C4-2B (cell line): Measurements from ENCODE around the gene F2RL1.
"Not testable (repeated sequence)": the region's sequence is repeated elsewhere in the genome, so short reads cannot be mapped to it uniquely, and the experiment has no call there.

Experiments used
- H3K27ac ChIP-seq: fragments of 450-650 bp; 2 replicates; pipeline ENCODE4 v1.5.1; 2017
- ZFX ChIP-seq: fragments of 450-650 bp; IDR thresholded peaks from 2 replicates; pipeline ENCODE4 v1.6.1; 2017
- TF ChIP-seq, protein P1 (sequence below): fragments of 450-650 bp; conservative IDR thresholded peaks from 2 replicates; pipeline ENCODE4 v1.5.1; 2017; ENCODE audit warnings: mild to moderate bottlenecking

F2RL1 gene

GRCh38 chr5:76809141-76809540 is 9.7 kb upstream of the F2RL1 start:
- no peak for TF ChIP-seq ZFX
- TF ChIP-seq, protein P1, sequence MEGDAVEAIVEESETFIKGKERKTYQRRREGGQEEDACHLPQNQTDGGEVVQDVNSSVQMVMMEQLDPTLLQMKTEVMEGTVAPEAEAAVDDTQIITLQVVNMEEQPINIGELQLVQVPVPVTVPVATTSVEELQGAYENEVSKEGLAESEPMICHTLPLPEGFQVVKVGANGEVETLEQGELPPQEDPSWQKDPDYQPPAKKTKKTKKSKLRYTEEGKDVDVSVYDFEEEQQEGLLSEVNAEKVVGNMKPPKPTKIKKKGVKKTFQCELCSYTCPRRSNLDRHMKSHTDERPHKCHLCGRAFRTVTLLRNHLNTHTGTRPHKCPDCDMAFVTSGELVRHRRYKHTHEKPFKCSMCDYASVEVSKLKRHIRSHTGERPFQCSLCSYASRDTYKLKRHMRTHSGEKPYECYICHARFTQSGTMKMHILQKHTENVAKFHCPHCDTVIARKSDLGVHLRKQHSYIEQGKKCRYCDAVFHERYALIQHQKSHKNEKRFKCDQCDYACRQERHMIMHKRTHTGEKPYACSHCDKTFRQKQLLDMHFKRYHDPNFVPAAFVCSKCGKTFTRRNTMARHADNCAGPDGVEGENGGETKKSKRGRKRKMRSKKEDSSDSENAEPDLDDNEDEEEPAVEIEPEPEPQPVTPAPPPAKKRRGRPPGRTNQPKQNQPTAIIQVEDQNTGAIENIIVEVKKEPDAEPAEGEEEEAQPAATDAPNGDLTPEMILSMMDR: no peak
- no peak overlapping the region for H3K27ac ChIP-seq

DNA sequence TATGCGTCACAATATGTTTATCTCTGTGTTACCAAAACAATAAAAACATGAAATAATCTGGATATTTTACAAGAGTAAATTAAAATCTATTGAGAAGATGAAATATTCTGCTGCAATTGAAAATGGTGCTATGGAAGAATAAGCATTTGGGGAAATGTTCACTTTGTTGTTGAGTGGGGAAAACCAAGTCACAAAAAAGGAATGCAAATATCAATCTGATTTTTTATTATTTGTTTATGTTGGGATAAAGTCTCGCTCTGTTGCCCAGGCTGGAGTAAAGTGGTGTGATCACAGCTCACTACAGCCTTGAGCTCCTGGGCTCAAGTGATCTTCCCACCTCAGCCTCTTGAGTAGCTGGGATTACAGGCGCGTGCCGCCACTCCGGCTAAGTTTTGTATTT is 8.6 kb upstream of the F2RL1 start:
- no peak overlapping the region for H3K27ac ChIP-seq
- TF ChIP-seq, protein P1: no peak
- no peak for TF ChIP-seq ZFX

- TF ChIP-seq ZFX: no peak
- TF ChIP-seq, protein P1: no peak
- no peak overlapping the region for H3K27ac ChIP-seq
These were observed 7.6 kb upstream of the F2RL1 start for GRCh38 chr5:76811214-76811613.

GRCh38 chr5:76812209-76812608 is 6.6 kb upstream of the F2RL1 start:
- not testable (repeated sequence) for H3K27ac ChIP-seq

DNA sequence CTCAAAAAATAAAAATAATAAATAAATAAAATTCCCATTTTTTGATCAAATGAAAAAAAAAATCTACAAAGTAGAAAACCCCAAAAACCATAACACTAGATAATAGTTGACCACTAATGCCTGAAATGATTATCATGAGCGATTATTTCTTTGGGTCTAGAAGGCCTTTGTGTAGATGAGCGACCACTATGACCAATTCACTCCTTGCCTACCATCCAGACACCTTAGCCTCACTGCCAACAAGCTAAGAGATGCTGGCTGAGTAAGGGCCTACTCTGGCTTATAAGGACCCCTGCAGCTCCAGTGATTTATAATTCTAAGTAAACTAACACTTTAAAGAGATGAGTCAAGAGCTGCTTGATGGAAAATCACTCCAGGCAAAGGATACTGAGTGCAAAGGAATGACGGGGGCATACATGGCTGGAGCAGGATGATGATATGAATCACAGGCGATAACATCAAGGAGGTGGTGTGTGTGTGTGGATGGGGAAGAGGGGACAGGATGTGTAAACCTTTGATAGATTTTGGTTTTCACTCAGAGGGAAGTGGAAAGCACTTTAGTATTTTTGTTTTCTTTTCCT is 4.8 kb upstream of the F2RL1 start:
- no peak overlapping the region for H3K27ac ChIP-seq
- TF ChIP-seq ZFX: no peak
- TF ChIP-seq, protein P1: no peak

DNA sequence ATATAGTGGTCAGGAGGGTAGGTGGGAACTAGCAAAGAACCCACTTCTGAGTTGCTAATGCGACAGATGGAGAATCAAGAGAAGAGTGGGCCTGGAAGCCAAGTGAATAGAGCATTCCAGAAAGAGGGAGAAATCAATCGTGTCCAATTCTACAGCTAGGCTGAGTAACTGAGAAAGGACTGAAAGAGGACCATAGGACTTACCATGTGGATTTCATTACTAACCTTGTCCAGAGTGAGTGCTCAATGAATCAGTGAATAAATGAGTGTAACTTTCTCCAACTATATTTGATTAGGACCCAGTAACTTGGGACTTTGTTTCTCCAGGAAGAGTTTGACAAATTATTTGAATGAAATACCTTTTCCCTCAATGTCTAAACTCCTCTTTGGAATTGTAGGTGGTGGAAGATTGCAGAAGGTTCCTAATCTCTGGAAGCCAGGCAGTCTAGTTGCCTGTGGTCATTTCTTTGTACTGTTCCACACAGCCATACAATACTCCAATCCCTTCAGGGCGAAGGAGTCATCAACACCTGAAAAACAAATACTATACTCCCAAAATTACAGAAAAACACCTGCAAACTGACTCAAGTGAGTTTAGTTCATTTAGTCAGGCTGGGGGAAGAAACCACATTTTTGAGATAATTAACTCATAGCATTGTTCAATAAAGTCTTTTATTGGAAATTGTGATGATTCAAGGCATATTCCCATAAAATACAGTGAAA is 2.6 kb upstream of the F2RL1 start:
- no peak overlapping the region for H3K27ac ChIP-seq
- TF ChIP-seq, protein P1: no peak
- TF ChIP-seq ZFX: no peak

- TF ChIP-seq ZFX: peak; percentile 71
- TF ChIP-seq, protein P1: no peak
- peak overlapping the region; percentile 77 for H3K27ac ChIP-seq
These were observed 1.2 kb downstream of the F2RL1 start for GRCh38 chr5:76819851-76820525.
